GM18498 (cell line): Measurements from ENCODE around the gene CCDC134.
A peak's percentile ranks its signal among the peaks of the same experiment; 100 is the strongest.

Source experiments
- ATAC-seq: cut with Tn5 transposase; IDR thresholded peaks from one replicate; pipeline ENCODE4 v1.9.1; 2021; ENCODE audit warnings: mild to moderate bottlenecking, moderate library complexity; ENCODE audit not compliant: unreplicated experiment

Gene CCDC134

DNA sequence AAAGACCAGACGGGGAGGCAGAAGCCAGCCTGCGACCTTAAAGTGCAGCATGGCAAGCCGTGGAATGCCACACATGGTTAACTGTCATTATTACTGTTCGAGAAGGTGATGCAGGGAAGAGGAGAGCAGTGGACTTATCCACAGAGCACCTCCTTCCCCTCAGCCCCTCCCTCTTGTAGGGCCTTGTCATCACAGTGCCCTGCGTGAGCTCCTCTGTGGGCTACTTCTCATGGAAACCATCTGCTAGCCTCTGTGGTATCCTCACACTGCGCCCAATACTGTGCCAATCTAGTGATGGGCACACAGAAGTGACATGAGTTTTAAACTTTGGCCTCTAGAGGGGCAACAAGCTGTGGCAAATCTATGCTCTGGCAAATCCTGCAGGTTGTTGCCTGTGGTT is 18.2 kb upstream of the CCDC134 start:
- no peak for ATAC-seq

DNA sequence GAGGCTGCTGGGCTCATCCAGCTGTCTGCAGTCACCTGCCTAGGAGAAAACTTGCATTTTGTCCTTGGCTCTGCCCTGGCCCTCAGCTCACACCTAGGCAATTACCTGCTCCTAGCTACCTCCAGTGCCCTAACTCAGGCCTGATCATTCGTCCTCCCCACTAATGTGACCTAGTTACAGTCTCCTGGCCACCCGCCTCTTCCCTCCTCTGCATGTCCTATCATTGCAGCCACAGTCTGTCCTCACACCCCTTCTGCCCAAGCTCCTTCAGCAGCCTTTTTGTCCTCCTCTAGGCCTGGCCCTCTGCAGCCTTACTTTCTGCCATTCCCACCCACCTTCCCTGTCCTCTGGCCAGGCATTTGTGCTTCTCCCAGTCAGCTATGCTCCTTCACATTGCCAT is 17.7 kb upstream of the CCDC134 start:
- no peak for ATAC-seq

- no peak for ATAC-seq
These were observed 13.1 kb upstream of the CCDC134 start for GRCh38 chr22:41787331-41787730.

- ATAC-seq, result no peak
These were observed 6.6 kb upstream of the CCDC134 start for GRCh38 chr22:41793871-41794270.

DNA sequence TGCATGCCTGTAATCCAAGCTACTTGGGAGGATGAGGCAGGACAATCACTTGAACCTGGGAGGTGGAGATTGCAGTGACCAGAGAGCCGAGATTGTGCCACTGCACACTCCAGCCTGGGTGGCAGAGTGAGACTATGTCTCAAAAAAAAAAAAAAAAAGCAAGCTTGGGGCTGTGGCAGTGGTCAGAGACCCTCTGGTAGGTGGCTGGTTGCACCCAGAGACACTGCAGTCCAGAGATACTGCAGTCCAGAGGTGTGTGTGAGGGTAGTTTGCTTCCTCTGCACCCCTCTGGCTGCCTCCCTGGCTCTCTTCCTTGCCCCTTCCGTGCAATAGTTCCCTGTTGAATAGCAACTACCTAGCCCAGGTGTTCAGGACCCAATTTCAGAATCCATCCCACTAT is 1.7 kb upstream of the CCDC134 start:
- no peak for ATAC-seq

DNA sequence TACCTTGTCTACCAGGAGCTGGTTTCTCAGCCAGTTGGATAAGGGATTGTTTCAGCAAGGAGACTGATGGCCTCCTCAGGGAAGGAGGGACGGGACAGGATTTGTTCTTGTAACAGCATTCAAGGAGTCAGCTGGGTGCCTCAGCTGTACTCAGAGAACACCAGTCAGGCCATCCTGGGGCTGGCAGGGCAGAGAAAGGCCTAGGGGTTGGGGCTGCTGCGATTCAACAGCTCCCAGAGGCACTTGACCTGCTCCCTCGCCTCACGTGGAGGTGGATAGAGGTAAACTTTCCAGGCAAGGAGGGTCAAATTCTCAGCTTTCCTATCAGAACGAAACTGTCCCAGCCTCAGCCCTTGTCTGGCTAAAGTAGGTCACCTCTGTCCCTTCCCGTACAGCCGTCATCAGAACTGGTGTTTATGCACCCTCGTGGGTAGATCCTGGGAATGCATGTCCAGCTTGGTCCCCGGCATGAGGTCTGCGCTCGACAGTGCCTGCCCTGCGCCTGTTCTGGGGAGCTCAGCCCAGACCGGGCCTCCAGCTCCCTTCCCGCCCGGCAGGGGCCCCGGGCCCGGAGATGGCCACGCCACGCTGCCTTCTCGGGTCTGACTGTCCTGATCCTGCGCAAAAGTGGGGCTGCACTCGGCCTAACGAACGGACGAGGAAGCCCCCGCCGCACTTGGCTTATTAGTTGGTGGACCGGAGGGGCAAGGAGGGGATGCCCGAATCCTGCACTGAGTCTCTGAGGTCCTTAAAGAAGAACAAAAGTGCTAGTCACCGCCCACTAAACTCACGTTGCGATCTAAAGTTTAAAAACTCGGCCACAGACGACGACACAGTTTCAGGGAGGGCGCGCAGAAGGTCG is 762 bp upstream of the CCDC134 start:
- peak; percentile 44 for ATAC-seq

DNA sequence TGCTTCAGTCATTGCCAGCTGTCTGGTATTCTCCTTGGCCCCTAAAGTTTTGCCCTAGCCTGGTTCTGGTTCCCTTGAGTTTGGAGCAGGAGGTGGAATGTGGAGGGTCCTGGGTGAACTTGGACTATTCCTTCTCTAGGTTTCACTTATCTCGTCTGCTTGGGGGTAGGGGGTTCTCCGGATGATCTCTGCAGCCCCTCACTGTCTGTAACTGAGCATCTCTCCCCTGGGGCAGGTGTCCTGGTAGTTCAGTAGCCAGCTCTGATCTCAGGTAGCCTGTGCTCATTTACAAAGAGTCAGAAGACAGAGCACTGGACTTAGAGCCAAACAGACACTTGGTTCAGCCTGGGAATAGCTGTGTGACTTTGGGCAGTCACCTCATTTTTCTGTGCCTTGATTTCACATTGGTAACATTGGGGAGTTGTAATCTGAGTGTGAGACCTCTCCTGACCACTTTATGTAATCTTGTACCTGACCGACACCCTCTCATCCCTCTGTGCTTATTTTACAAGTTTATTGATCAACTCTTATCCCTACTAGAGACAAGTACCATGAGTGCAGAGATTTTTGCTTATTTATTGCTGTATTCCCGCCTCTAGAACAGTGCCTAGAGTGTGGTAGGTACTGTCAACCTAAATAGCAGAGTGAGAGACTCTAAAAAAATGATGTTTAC is 804 bp downstream of the CCDC134 start:
- ATAC-seq, result no peak

DNA sequence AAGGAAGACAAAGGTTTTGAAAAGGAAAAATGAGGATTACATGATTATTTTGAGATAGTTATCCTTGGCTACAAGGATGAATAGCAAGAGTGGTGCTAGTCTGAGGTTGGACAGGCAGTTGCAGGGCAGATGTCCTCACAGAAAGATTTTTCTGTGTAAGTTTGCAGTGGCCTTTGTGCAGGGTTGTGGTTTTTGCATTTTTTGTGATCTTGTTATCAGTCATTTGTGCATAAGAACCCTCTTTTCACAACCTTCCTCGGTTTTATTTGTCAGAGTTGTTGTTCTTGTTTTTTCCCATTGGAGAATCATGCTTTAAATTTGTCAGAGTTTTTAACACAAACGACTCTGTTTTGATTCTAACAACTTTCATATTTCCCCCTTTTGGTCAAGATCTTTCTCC is 1.4 kb downstream of the CCDC134 start:
- ATAC-seq, result no peak

DNA sequence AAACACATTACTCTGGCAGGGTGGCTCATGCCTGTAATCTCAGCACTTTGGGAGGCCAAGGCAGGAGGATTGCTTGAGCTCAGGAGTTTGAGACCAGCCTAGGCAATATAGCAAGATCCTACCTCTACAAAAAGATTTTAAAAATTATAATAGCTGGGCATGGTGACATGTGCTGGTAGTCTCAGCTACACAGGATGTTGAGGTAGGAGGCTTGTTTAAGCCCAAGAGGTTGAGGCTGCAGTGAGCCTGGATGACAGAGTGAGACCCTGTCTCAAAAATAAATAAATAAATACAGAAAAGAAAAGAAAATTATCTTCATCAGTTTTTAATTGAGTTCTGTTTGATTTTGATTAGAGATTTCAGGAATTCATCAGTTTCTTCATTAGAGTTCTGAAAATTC is 5.2 kb downstream of the CCDC134 start:
- ATAC-seq, result no peak

GRCh38 chr22:41808400-41808799 is 7.9 kb downstream of the CCDC134 start:
- no peak for ATAC-seq

DNA sequence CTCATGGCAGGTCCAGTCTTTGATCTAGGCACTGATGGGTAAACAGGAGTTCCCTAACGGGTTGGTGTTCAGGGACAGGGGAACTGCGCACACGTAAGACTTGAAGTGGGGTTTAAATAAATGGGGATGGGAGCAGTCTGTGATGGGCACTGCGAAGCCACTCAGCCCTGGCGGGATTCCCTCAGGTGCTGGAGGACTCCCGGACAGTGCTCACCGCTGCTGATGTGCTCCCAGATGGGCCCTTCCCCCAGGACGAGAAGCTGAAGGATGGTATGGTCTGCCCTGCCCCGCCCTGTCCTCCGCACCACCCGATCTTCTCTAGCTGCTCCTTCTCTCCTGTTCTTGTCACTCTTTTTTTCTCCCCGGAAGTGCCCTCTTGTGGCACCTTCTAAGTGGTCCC is 9.5 kb downstream of the CCDC134 start:
- no peak for ATAC-seq

DNA sequence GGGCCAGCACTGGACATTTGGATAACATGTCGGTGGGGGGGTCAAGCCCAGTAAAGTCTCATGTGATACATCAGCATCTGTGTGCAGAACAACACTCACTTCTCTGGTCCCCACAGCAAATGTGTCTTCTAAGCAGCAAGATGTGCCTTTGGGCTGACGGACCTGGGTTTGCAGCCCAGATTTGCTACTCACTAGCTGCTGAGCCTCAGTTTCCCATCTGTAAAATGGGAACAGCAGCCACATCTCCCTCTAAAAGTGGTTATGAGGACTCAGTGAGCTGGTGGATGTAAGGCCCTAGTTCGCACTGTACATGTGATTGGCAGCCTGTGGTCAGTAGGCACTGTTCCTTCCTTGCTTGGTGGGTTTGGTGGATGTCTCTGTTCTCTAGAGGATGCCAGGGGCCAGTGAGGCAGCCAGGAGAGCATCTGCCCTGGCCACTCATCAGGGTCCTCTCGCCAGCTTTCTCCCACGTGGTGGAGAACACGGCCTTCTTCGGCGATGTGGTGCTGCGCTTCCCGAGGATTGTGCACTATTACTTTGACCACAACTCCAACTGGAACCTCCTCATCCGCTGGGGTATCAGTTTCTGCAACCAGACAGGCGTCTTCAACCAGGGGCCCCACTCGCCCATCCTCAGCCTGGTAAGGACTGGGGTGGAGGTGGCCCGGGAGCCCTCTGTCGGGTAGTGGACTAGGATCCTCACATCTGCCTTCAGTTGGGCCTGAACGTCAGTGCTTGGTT is 12.5 kb downstream of the CCDC134 start:
- no peak for ATAC-seq

GRCh38 chr22:41813726-41814410 is 13.4 kb downstream of the CCDC134 start:
- ATAC-seq, result no peak

- ATAC-seq, result no peak
These were observed 15.2 kb downstream of the CCDC134 start for GRCh38 chr22:41815716-41816115.

- ATAC-seq, result no peak
These were observed 15.8 kb downstream of the CCDC134 start for GRCh38 chr22:41816241-41816640.

- no peak for ATAC-seq
These were observed 16.4 kb downstream of the CCDC134 start for GRCh38 chr22:41816871-41817270.

DNA sequence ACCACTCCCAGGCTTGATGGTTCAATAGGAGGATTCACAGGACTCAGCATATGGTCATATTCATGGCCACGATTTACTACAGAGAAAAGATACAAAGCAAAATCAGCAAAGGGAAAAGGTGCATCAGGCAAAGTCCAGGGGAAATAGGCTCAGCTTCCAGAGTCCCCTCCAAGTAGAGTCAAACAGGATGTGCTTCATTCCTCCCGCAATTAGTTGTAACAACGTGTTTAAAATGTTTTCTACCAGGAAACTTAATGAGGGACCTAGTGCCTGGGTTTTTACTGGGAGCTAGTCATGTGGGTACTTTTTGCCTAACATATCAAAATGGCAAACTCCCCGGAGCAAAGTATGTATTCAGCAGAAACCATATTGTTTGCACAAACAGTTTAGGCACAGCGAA is 17.5 kb downstream of the CCDC134 start:
- no peak for ATAC-seq

DNA sequence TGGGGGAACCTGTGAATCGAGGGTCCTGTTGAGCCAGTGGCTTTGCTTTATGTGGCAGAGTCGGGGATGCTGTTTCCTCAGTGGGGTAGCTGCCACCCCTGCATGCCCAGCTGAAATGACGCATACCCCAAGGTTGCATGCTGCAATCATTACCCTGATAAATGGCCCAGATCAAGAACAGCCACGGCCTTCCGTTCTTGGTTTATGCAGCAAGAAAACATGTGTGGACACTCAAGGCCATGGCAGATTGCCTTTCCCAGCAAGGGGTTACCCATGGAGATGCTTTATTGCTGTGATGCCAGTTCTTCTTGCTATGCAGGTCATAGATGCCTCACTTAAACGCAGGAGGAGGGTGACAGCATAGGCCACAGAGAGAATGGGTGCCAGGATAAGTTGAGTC is 18.1 kb downstream of the CCDC134 start:
- ATAC-seq, result no peak

DNA sequence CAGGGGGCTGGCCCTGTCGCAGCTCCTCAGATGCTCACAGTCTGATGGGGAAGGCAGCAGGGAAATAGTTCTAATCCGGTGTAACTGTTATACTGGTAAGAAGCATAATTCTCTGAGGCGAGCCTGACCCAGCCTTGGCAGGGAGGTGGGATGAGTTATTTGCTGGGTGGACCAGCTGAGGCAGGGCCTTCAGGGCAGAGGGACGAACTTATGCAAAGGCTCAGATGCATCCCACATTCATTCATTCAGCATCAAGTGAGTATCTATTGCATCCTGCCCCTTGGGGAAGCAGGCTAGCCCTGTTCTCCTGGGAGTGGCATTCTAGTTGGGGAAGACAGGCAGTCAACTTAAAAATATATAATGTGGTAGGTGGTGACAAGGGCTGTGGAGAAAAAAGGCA is 18.8 kb downstream of the CCDC134 start:
- no peak for ATAC-seq

- ATAC-seq, result no peak
These were observed 20.0 kb downstream of the CCDC134 start for GRCh38 chr22:41820447-41820846.
